SJSA1 (cell line): Measurements from ENCODE around the gene SDHB. TPM values are rescaled to one million over a fixed set of nuclear protein-coding genes. Genes with fewer than 3 reads are reported as not detected.

Experiments
- DNase-seq, 2 experiments: peaks; one replicate each; pipeline ENCODE4 v3.0.0-alpha.2; 2015 to 2020; ENCODE audit warnings: low spot score in 2 of 2, low read depth in 1 of 2
- H3K27ac ChIP-seq: fragments of 250-450 bp; sonication (Bioruptor Pico); 2 replicates; pipeline ENCODE4 v1.5.1; 2020; ENCODE audit warnings: mild to moderate bottlenecking, moderate library complexity
- H3K27me3 ChIP-seq: fragments of 250-450 bp; sonication (Bioruptor Pico); replicated peaks from 2 replicates; pipeline ENCODE4 v1.5.1; 2020; ENCODE audit warnings: mild to moderate bottlenecking, moderate library complexity
- H3K36me3 ChIP-seq: fragments of 250-450 bp; sonication (Bioruptor Pico); 2 replicates; pipeline ENCODE4 v1.5.1; 2020; ENCODE audit warnings: mild to moderate bottlenecking
- H3K4me1 ChIP-seq: fragments of 250-450 bp; sonication (Bioruptor Pico); replicated peaks from 2 replicates; pipeline ENCODE4 v1.6.1; 2021; ENCODE audit warnings: mild to moderate bottlenecking
- H3K4me3 ChIP-seq: fragments of 250-450 bp; sonication (Bioruptor Pico); 2 replicates; pipeline ENCODE4 v1.5.1; 2020; ENCODE audit warnings: mild to moderate bottlenecking
- H3K9me3 ChIP-seq: fragments of 250-450 bp; sonication (Bioruptor Pico); replicated peaks from 2 replicates; pipeline ENCODE4 v1.5.1; 2020; ENCODE audit warnings: mild to moderate bottlenecking
- total RNA-seq: library from RNA; depleted of rRNA; stranded (reverse); fragments of >200 nt; shearing (Covaris generic); gene quantifications from 2 replicates; pipeline ENCODE4 v1.2.3, GENCODE V29; 2014

SDHB gene
- total RNA-seq, 1 experiment from 2014 or later: 219 TPM

DNA sequence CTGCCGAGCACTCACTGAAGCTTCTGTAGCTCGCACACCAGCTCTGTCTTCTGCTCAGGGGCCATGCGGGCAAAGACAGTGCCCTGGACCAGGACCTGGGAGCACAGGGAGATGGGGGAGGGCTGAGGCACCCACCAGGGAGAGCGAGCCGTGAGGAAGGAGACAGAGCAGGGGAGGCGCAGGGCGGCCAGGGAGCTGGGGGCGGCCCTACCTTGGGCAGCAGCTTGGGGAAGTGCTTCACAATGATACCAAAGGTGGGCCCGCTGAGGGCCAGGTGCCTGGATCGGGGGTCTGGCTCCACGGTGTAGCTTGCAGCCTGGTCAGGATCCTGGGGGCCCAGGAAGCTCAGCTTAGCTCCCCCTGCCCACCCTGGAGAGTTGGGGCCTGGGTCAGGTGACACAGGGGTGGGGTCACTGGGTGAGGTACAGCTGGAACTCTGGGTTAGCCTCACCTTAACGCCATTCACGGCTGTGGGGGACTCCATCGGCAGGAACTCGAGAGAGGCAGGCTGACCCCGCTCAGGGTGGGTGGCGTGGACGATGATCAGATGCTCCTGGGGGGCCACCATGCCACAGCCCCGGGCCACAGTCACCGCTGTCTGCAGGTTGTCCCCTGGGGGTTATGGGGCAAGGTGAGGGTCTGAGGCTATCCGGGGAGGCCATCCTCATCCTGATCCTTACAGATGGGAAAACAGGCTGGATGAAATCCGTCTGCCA, 64.0 kb downstream of the SDHB start:
- Histone ChIP-seq H3K4me1 (no peaks in the 10 kb centered on the region), H3K4me3 (no peak overlapping the region), H3K27ac (no peak overlapping the region)

DNA sequence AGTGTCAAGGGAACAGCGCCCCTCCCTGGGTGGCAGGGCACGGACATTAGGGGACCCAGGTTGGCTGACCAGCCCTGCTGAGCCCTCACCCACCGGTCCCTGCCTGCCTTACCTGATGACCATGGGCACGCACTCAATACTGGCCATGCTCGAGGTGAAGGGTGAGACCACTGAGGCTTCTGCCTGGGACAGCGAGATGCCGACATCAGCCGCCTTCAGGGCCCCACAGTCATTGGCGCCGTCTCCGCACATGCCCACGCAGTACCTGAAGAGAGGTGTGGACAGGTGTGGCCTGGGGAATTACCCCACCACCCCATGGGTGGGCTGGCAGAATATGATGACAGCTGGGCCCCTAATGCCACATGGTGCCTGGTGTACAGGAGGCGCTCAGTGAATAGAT, 65.6 kb downstream of the SDHB start:
- no peaks in the 10 kb centered on the region for H3K4me1 ChIP-seq
- no peak overlapping the region for H3K27ac ChIP-seq
- H3K27me3 ChIP-seq: no peaks in the 10 kb centered on the region
- no peak for DNase-seq
- H3K9me3 ChIP-seq: no peaks in the 10 kb centered on the region
- no peak overlapping the region for H3K4me3 ChIP-seq
- no peaks in the 10 kb centered on the region for H3K36me3 ChIP-seq

More for the DNA sequence above, 64.0 kb downstream of the SDHB start:
- DNase-seq: no peak
- Histone ChIP-seq H3K9me3 (no peaks in the 10 kb centered on the region), H3K36me3 (no peaks in the 10 kb centered on the region), H3K27me3 (no peaks in the 10 kb centered on the region)

DNA sequence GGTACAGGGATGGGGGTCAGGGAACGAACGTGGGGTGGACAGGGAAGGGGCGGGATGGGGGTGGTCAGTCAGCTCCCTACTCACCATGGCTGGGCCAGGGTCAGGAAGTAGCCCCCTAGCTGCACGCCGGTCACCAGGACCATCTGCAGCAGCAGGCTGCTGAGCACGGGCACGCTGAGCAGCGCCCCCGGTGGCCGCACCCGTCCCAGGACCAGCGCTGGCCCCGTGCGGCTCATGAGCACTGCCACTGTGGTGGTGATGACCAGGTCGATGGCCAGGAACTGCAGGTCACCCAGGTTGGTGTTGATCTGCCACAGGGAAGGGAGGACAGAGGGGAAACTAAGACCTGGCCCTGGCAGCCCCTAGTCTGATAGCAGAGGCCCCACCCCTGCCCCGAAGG, 66.9 kb downstream of the SDHB start:
- Histone ChIP-seq H3K27me3 (no peaks in the 10 kb centered on the region), H3K4me3 (no peak overlapping the region), H3K4me1 (no peaks in the 10 kb centered on the region), H3K9me3 (no peaks in the 10 kb centered on the region), H3K36me3 (no peaks in the 10 kb centered on the region), H3K27ac (no peak overlapping the region)
- no peak for DNase-seq

DNA sequence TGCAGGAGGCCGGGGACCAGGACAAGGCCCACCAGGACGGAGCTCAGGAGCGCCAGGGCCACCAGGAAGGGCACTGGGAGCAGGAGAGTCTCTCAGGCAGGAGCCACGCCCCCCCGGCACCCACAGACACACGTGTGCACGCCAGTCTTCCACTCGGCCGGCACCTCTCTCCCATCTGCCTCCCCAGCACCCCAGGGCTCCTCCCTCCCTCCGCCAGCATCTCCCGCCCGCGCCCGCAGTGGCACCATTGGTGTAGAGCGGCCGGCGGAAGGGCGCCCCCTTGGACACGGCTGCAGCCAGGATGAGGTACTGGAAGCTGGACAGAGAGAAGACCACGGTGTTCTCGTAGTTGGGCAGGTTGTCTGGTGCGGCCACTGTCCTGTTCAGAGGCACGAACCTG, 67.3 kb downstream of the SDHB start:
- no peak for DNase-seq
- H3K4me1 ChIP-seq: peaks cover 2% of the 10 kb centered on the region; the same call in 1 of the 2 replicates

DNA sequence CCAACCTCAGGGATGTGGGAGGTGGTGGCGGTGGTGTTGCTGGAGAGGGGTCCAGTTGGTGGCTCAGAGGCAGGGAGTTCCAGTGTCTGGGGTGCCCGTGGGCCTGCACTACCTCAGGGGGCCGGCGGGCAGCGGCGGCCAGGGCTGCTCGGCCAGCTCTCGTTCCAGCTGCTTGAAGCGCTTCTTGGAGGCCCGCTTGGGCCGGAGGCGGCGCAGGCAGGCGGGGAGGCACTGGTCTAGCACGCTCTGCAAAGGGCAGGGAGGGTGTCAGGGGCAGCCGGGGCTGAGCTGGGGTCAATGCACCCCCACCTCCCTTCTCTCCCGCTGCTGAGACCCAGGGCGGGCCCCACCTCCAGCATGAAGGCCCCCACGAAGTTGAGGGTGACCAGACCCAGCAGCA, 67.7 kb downstream of the SDHB start:
- Histone ChIP-seq H3K9me3 (no peaks in the 10 kb centered on the region), H3K4me3 (no peak overlapping the region), H3K36me3 (no peaks in the 10 kb centered on the region), H3K27me3 (no peaks in the 10 kb centered on the region), H3K27ac (no peak overlapping the region), H3K4me1 (peaks cover 6% of the 10 kb centered on the region)
- no peak for DNase-seq

More for the DNA sequence above, 67.3 kb downstream of the SDHB start:
- Histone ChIP-seq H3K9me3 (no peaks in the 10 kb centered on the region), H3K4me3 (no peak overlapping the region), H3K36me3 (no peaks in the 10 kb centered on the region), H3K27ac (no peak overlapping the region), H3K27me3 (no peaks in the 10 kb centered on the region)

DNA sequence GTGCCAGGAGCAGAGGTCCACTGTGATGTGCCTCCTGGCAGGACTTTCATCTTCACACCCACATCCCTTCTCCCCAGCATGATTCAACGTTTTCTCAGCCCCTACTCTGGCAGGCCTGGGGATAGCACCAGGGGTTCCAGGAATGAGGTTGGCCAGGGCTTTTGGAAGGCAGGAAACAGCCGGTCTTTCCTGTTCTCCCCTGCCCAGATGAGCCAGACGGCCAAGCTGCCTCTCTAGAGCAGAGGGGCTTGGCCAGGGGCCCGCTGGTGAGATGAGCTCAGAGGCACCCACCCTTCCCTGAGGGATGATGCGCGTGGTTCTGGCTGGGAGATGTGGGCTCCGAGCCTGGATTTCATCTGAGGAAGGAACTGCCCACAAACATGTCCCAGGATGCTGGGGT, 69.1 kb downstream of the SDHB start:
- Histone ChIP-seq H3K4me1 (peaks cover 18% of the 10 kb centered on the region), H3K27ac (no peak overlapping the region), H3K36me3 (no peaks in the 10 kb centered on the region), H3K27me3 (no peaks in the 10 kb centered on the region), H3K9me3 (no peaks in the 10 kb centered on the region), H3K4me3 (no peak overlapping the region)
- DNase-seq: no peak

DNA sequence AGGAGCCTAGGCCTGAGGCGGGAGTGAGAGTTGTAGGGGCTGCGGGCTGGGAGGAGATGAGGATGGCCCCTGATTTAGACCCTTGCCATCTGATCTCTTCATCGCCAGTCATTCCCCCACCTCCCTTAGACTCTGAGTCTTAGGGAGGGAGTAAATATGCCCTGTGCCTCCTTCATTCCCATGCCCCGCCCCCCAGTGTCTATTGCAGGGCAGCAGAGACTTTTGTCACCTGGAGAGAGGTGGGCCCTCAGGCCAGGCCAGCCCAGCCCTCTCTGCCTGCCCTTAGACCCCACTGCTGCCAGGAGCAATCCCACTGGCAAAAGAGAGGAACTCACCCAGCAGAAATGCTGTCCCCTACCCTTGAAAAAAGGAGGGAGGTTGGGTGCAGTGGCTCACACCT, 70.2 kb downstream of the SDHB start:
- H3K27me3 ChIP-seq: no peaks in the 10 kb centered on the region
- no peak overlapping the region for H3K4me3 ChIP-seq
- H3K9me3 ChIP-seq: no peaks in the 10 kb centered on the region
- DNase-seq: no peak
- peaks cover 23% of the 10 kb centered on the region for H3K4me1 ChIP-seq
- no peak overlapping the region for H3K27ac ChIP-seq
- no peaks in the 10 kb centered on the region for H3K36me3 ChIP-seq

DNA sequence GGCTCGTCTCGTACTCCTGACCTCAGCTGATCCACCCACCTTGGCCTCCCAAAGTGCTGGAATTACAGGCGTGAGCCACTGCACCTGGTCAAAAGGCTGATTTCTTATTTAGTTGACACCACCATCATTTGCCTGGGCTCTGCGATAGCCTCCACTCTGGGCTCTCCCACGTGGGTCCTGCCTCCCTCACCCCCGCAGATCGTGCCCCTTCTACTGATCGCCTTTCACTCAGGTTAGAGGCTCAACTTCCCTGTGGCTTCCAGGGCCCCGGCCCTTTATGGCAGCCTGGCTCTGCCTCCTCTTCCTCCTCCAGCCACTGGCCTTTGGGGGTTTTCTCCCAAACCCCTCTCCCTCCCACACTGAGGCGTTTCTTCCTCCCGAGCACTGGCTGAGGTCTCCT, 70.9 kb downstream of the SDHB start:
- Histone ChIP-seq H3K27me3 (no peaks in the 10 kb centered on the region), H3K4me1 (peaks cover 23% of the 10 kb centered on the region), H3K4me3 (no peak overlapping the region), H3K9me3 (no peaks in the 10 kb centered on the region), H3K36me3 (no peaks in the 10 kb centered on the region), H3K27ac (no peak overlapping the region)
- no peak for DNase-seq

DNA sequence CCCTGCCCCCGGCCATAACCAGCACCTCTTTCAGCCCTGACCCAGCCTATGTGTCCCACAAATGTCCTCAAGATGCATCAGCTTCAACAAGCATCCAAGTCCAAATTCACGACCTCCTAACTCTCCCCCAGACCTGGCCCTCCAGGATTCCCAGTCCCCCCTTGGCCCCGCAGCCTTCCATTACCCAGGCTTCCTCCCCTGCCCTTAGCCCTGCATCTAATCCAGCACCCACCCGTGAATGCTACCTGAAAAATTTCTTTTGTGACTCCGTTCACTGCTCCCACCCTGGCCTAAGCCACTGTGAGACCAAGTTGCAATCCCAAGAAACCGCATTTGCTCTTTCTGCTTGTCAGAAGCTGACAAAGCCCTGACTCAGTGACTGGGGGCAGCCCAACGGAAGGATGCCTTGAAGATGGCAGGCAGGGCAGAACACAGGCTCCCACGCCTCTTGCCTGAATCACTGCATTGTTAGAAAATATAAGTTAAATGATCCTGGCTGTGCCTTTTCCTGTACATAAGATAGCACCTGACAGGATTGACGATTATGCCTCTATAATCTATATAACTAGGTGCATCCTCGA, 72.5 kb downstream of the SDHB start:
- peak; percentile 51 to 78 for DNase-seq
- Histone ChIP-seq H3K27me3 (no peaks in the 10 kb centered on the region), H3K4me1 (peaks cover 23% of the 10 kb centered on the region), H3K4me3 (no peak overlapping the region), H3K9me3 (no peaks in the 10 kb centered on the region), H3K27ac (peak overlapping the region; percentile 46), H3K36me3 (no peaks in the 10 kb centered on the region)

DNA sequence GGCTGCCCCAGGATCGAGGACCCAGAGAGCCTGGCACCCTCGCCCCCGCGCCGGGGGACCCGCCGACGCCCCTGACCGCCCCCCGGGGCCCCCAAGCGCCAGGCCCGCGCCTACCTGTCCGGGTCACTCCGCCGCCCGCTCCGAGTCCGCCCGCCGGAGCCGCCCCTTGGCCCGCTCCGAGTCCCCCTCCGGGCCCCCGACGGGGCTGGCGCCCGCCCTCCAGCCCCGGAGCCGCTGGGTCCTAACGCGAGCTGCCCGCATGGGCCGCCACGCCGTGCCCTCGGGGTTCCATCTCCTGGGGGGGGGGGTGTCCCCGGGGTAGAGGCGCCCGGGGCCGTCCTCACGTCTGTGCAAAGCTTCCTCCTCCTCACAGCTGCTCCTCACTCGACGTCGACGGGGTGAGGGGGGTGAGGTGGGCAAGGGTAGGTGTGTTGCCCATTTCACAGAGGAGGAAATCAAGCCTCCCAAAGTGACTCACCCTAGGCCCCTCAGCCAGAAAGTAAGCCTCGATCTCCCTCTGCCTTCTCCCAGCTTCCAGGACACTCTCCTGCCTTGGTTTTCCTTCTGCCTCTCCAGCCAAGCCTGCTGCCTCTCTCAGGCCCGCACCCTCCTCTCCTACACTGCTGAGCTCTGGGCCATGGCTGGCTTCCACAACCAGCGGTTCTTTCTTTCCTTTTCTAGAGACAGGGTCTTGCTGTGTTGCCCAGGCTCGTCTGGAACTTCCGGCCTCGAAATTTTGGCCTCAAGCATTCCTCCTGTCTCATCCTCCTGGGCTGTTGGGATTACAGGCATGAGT, 73.2 kb downstream of the SDHB start, which contains the start of gene MFAP2:
Gene MFAP2, minus strand, starts transcription at position 148 of the 796 bp plus-strand sequence. CDS start 2,347 bp downstream, outside the sequence.
- Histone ChIP-seq H3K4me3 (peak within 1 kb of the TSS; percentile 45), H3K36me3 (no peaks in the 10 kb centered on the region), H3K9me3 (no peaks in the 10 kb centered on the region), H3K27me3 (no peaks in the 10 kb centered on the region), H3K4me1 (peaks cover 23% of the 10 kb centered on the region), H3K27ac (peak within 1 kb of the TSS; percentile 46)
- no peak for DNase-seq

DNA sequence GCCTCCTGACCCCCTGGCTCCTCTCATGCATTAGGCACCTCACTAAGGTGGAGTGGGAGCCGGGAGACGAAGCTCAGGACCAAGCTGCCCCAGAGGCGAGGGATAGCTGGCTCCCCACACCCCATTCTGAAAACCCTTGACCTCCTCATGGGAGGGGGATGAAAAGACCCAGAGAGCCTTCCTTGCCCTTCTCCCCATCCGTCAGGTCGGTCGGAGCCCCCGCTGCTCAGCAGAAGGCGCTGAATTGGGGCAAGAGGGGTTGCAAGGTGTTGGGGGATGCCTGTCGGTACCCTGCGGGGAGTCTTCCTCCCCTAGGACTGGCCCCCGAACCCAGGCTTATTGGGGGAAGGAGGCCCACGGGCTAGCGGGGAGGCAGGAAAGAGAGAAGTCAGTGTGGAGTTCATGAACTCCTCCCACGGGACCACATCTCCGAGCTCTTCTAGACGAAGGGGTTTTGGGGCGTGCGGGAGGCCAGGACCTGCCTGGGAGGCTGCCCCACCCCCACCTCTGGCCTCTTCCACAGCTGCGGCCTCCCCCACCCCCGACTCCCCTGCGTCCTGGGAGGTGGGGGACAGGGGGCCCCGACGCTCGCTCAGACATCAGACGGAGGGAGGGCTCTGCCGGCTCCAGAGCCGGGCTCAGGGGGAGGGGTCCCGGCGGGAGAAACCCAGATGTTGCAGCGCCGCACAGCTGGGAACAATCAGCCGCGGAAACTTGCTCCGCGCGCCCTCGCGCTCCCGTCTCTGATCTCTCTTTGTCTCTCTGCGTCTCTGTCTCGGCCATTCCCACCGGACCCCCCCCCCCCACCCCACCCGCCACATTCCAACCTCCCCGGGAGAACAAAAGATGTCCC, 74.1 kb downstream of the SDHB start:
- Histone ChIP-seq H3K27me3 (no peaks in the 10 kb centered on the region), H3K9me3 (no peaks in the 10 kb centered on the region), H3K36me3 (no peaks in the 10 kb centered on the region), H3K4me3 (peak overlapping the region; percentile 45), H3K4me1 (peaks cover 23% of the 10 kb centered on the region), H3K27ac (no peak overlapping the region)
- DNase-seq: no peak

DNA sequence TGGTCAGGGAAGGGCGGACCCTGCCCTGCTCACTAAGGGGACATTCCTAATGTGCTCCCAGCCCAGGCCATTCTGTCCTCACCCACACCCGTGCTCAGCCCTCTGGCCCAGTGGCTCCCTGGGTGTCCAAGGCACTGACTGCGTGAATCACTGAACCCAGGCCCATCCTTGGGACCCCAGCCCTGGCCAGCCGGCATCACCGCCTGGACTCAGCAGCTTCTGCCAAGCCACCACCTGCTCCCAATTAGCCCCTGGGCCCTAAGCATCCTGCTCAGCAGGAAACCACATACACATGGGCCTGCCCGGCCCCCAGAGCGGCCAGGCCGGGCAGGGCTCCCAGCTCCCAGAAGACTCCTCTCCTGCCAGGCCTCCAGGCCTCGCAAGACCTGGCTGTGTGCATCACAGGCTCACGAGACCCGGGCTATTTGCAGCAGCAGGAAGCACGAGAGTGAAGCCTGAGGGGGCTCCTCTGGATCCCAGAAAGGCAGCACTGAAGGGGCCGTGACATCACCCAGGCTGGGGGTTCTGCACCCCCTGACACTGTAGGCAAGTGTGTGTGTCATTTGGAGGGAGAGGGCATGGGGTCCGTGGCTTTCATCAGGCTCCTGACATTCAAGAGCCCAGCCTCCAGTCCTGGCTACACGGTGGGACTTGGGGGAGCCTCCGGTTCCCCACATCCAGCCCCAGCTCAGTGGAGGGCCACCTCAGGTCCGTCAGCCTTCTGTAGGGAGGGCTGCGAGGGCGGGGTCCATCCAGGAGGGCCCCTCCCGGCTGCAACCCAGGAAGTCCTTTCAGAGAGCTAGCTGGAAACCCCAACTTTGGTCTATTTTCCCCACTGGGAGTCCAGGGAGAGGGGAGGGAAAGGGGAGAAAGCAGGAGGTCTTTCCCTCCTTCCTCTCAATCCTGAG, 75.0 kb downstream of the SDHB start:
- Histone ChIP-seq H3K4me1 (peaks cover 23% of the 10 kb centered on the region), H3K36me3 (no peaks in the 10 kb centered on the region), H3K9me3 (no peaks in the 10 kb centered on the region), H3K27ac (no peak overlapping the region), H3K27me3 (no peaks in the 10 kb centered on the region), H3K4me3 (no peak overlapping the region)
- no peak for DNase-seq
